Measurements from ENCODE around the gene NDUFS5. TPM values are rescaled to one million over a fixed set of nuclear protein-coding genes. Genes with fewer than 3 reads are reported as not detected.
"Not testable (repeated sequence)": the region's sequence is repeated elsewhere in the genome, so short reads cannot be mapped to it uniquely, and the experiment has no call there.

The NDUFS5 gene
- total RNA-seq, 1 experiment from 2014 or later: 427 TPM

DNA sequence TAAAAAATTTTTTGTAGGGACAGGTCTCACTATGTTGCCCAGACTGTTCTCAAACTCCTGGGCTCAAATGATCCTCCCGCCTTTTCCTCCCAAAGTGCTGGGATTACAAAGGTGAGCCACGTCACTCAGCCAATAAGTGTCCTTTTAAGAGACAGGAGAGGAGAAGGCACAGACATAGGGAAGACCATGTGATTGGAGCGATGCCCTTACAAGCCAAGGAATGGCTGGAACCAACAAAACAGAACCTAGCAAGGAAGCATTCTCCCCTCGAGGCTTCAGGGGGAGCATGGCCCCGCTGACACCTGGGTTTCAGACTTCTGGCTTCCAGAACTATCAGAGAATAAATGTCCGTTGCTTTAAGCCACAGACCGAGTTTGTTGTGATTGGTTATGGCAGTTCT is 37.0 kb downstream of the NDUFS5 start:
- no peak for DNase-seq (ENCODE audit: low spot score)

DNA sequence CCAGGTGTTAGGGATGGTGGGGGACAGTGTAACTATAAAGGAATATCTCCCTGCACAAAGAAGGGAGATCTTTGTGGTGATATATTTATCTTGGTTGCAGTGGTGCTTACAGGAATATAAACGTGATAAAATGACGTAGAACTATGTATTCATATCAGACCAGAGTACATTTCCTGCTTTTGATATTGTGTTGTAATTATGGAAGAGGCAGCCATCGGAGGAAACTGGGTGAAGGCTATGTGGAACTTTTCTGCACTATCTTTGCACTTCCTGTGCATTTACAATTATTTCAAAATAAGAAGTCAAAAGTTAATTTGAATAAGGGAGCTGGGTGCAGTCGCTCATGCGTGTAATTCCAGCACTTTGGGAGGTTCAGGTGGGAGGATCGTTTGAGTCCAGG is 37.6 kb downstream of the NDUFS5 start:
- DNase-seq (ENCODE audit: low spot score): no peak

- DNase-seq (ENCODE audit: low spot score): no peak
Observed at GRCh38 chr1:39065542-39065941, 39.4 kb downstream of the NDUFS5 start.

- not testable (repeated sequence) for DNase-seq (ENCODE audit: low spot score)
Observed at GRCh38 chr1:39068227-39068626, 42.1 kb downstream of the NDUFS5 start.

DNA sequence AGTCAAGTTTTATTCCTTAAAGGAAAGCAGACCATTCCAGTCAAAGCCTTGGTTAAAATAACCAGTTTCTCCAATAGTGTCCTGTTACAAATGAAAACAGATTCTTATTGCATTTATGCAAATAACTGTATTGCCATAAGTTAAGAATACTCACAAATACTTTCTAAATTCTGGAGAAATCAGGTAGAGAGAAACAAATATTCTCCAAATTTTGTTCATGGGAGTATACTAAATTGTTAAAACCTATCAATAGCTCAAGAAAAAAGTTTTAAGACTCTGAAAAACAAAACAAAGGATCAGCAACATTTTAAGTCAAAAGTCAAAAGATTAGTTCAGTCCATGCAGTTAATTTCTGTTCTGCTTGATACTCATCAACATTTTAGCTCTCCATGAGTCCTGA is 45.4 kb downstream of the NDUFS5 start:
- not testable (repeated sequence) for DNase-seq (ENCODE audit: low spot score)

DNA sequence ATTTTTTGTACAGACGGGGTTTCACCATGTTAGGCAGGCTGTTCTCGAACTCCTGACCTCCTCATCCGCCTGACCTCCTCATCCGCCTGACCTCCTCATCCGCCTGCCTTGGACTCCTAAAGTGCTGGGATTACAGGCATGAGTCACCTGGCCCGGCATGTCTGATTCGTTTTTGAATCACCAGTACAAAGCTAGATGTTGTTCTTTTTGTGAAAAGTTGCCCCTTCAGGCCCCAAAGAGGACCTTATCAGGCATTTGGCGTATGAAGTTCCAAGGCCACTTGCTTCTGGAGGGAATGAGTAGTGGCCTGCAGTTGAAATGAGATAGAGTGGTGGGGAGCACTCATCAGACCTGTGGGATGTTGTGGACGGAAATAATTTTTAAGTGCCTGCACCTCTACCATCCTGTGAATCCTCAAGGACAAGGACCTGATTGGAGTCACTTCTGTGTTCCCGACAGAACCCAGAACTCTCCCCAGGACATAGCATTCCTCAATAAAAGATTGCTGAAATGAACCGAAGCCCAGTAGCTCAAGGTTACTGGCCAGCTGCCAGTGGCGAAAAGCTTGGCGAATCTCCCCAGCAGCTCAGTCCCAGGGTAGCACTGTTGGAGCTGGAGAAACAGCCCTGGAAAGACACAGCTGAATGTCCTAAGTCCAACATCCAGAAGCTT is 50.1 kb downstream of the NDUFS5 start:
- DNase-seq (ENCODE audit: low spot score): no peak

- no peak for DNase-seq (ENCODE audit: low spot score)
Observed at GRCh38 chr1:39076799-39077148, 50.6 kb downstream of the NDUFS5 start.

- DNase-seq (ENCODE audit: low spot score): no peak
Observed at GRCh38 chr1:39080269-39080826, 54.2 kb downstream of the NDUFS5 start.

- no peak for DNase-seq (ENCODE audit: low spot score)
Observed at GRCh38 chr1:39080831-39081270, 54.7 kb downstream of the NDUFS5 start.

DNA sequence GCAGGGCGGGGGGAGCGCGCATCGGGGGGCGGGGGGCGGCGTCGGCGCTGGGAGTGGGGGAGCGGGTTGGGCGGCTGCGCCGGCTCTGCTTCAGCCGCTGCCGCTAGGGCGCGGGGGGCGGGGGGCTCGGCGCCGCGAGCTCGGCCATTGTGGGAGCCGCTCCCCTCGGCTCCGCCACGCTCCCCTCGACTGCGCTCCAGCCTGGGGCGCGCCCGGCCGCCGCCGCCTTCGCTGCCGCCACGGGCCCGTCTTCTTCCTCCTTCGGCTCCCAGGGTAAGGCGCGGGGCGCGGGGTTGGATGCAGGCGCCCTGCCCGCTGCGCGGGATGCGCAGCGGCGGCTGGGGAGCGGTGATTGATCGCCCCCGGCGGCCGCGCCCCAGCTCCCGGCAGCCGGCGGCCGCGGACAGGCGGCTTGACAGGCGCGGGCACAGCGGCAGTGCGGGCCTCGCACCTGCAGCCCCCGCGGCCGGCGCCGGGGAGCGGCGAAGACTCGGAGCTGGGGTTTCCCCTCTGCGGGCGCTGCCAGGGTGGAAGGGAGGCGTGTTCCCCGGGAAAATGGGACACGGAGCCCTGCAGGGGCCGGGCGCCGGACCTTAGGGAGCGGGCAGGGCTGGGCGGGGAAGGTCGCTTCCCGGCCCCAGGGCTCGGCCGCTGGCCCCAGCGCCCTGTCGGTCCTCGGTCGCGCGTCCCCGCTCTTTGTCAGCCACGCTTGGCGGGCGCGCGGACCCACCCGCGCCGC is 55.3 kb downstream of the NDUFS5 start:
- no peak for DNase-seq (ENCODE audit: low spot score)

DNA sequence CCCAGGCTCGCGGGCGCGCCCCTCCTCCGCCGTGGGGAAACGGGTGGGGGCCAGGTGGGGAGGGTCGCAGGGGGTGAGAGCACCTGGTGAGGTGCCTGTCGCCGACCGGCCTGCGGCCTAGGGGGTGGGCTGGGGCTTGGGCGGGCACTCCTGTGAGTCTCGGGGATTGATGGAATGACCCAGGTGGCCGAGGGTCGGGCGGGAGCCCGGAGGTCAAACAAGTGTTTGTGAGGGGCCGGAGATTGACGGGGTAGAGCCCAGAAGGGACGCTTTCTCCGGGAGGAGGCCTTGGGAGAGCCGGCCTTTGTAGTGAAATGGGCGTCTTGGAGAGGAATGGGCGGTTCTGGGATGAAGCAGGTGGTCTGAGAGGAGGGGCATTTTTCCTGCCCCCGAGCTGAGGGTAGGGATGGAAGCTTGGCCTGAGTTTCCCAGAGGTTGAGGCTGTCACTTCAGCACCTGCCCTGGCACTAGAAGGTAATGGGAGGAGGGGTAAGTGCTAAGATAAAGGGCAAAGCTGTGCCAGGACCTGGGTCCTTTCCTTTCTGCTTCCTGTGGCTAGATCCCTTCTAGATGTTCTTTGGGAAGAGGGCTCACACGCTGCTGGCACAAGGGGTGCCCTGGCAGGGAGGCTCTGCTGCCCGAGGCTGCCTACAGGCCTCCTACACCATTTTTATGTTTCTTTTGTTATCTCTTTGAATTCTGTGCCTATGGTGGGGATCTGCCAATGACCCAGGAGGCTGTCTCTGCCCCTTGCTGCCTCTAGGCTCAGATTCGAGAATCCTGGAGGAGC is 56.1 kb downstream of the NDUFS5 start:
- no peak for DNase-seq (ENCODE audit: low spot score)

DNA sequence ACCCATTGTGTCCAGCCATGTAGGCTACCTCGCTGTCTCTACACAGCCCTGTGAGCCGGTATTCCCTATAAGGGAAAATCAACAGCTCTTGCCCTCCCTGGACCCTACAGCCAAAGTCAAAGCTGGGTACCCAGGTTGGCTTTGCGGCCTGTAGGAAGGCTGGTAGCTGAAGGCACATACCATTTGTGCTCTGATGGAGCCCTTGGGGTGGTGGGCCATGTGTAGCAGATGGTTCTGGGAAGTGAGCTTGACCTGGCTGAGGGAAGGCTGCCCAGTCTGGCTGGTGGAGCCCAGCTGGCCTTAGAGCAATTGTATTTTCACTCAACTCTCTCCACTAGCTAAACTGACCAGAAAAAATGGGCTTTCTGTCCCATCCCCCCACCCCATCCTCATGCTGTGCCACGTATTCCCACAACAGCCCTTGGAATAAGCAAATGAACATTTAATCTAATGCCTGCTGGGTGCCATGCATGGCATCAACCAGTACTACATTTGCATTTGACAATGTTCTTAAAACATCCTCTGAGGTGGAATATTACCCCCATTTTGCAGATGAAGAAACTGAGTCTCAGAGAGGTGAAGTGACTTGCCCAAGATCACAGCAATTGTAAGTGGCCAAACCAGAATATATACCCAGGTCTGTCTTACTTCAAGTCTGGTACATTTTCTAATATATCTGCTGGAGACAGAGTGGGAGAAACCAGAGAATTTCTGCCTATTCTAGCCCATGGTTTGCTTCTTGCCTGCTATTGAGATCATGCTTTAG is 56.8 kb downstream of the NDUFS5 start:
- DNase-seq (ENCODE audit: low spot score): no peak

DNA sequence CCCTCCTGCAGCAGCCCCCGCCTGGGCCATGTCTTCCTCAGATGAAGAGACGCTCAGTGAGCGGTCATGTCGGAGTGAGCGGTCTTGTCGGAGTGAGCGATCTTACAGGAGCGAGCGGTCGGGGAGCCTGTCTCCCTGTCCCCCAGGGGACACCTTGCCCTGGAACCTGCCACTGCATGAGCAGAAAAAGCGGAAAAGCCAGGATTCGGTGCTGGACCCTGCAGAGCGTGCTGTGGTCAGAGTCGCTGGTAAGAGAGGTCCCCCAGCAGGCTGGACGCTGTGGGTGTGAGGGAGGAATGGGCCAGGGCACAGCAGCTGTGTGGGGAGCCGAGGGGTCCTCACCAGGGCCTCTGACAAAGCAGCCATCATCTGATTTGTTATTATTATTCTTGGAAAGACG is 58.0 kb downstream of the NDUFS5 start:
- DNase-seq (ENCODE audit: low spot score): no peak

Other genes with a start within 250 kb of the NDUFS5 start
- gene RRAGC, start 166.6 kb upstream of the NDUFS5 start, total RNA-seq (2014; rRNA removed; shearing (Covaris generic)): 2.3 and 4.3 TPM in 2 replicates
- gene MYCBP, start 153.0 kb upstream of the NDUFS5 start, total RNA-seq (2014; rRNA removed; shearing (Covaris generic)): 15.0 and 15.3 TPM in 2 replicates
- 0.13 TPM in 1 of 2 replicates, not detected in the other for gene GJA9, start 144.8 kb upstream of the NDUFS5 start, total RNA-seq (2014; rRNA removed; shearing (Covaris generic))
- gene RHBDL2, start 84.5 kb upstream of the NDUFS5 start, total RNA-seq (2014; rRNA removed; shearing (Covaris generic)): 8.5 and 12.3 TPM in 2 replicates
- gene AKIRIN1, start 35.1 kb upstream of the NDUFS5 start, total RNA-seq (2014; rRNA removed; shearing (Covaris generic)): 70.7 and 79.6 TPM in 2 replicates
- 77.4 and 79.5 TPM in 2 replicates for gene MACF1, start 178.3 kb downstream of the NDUFS5 start, total RNA-seq (2014; rRNA removed; shearing (Covaris generic))